HUDEP-2 (cell line): ENCODE measurements around the gene KCNJ5.

ENCODE experiments used
- DNase-seq, 76 experiments: peaks; one replicate each; lab custom pipeline; 2025; ENCODE audit not compliant: unreplicated experiment in 76 of 76; lab: John Stamatoyannopoulos, UW

KCNJ5 gene

GRCh38 chr11:128868841-128869671, 22.1 kb upstream of the KCNJ5 start:
- DNase-seq = peak in 1 of 76 experiments; percentile 1

DNA sequence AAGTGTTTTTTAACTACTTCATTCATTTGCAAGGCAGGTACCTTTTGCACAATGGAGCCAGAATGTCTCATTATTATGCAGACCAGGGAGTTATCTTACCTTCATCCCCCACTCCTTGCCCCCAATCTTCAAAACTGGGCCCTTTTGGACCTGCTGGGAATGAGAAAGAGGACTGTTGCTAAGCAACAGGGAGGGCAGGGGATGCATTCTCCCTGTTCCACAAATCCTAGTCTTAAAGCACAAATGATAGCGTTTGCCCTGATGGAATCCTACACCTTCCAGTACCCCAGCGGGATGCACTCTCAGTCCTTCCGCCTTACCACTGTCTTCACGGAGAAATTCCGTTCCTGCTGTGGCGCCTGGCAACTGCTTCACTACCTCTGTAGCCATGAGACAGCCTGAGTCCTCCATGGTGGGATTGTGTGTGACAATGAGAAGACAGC, 20.0 kb upstream of the KCNJ5 start:
- no peak for DNase-seq

GRCh38 chr11:128872094-128872493, 19.1 kb upstream of the KCNJ5 start:
- DNase-seq = no peak

GRCh38 chr11:128872594-128872993, 18.6 kb upstream of the KCNJ5 start:
- DNase-seq = no peak

DNA sequence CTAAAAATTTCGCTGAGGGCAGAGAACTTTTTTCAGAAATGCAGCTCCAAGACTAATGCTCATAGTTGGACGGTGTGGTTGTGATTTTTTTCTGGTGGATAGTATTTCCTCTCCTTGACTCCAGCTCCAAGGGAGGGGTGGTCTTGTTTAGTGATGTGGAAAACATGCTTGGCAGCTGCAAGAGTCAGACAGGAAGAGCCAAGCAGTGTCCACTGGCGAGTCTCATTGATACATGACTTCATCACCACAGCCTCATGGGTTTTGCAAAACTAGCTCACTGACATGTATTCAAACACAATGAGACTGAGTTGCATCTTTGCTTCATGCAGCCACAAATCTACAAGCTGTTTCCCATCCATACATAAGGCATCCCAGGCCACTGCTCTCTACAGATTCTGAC, 16.7 kb upstream of the KCNJ5 start:
- DNase-seq = no peak

DNA sequence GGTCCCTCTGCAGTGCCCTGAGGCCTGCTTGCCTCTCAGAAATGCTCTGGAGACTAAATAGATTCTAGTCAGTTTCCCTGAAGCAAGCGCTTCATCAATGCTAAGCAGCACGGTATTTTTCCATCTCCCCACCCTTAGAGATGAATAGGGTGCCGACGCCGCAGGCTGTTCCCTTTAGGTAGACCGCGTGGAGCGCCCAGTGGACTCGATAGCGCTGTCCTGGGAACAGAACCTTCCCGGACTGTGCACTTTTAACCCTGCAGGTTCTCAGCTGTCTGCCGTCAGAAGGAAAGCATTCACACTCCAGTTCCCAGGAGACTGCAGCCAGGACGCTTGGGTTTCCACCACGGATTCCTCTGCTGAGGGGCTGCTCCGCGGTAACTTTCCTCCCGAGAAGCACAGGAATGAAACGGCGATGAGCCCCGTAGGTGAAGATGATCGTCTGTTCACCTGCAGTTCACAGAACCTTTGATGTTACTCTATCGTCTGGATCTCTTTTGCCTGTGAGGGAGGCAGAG, 15.0 kb upstream of the KCNJ5 start:
- no peak for DNase-seq

DNA sequence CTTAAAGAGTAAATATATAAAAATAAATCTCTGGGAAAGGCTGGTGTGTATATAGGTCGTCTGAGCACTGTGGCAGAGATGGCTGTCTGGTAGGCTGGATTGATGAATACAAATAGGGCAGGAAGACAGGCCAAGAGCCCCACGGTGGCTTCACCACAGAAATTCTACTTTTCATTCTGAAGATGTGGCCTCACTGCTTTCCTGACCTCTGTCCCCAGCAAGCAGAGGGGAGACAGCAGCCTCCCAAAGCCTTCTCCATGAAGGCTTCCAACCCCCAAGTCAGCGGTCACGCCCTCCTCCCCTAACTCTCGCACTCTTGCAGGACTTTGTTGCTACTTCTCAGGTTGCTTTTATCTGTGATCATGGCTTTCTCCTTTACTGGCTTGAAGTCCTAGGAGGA, 13.4 kb upstream of the KCNJ5 start:
- no peak for DNase-seq

- no peak for DNase-seq
Observed at GRCh38 chr11:128878455-128878854, 12.7 kb upstream of the KCNJ5 start.

GRCh38 chr11:128879817-128880216, 11.3 kb upstream of the KCNJ5 start:
- no peak for DNase-seq

DNA sequence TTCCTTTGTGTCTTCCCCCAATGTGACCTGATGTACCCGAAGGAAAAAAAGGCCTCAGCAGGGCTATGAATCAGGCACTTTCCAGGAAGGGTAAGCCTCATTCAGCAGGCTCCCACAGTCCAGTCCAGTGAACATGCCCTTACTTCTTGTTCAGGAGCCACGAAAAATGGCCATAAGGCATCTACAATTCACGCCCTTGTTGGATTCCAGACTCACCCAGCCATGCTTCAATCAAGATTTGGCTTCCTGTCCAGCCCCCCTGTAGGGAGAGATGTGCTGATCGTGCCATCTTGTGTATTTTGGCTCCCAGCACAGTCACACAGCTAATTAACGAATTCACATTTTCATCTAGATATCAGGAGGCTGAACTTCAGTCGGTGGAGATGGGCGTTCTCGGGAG, 9.9 kb upstream of the KCNJ5 start:
- no peak for DNase-seq

DNA sequence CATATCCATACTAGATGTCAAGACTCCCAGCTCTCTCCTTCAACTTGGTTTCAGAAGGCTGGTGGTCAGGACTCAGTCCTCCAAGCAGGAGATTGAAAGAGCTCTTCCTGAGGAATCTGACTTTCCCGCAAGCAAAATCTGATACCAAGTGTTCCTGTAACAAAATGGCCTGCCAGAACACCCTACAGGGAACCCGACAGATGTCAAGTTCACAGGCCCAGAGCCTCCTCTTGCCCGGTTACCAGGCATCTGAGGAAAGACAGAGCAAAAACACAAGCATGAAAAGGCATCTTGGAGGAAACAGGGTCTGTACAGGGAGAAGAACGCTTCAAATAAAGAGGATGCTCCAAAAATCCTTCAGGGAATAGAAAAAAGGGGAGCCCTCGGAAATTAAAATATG, 8.7 kb upstream of the KCNJ5 start:
- no peak for DNase-seq

DNA sequence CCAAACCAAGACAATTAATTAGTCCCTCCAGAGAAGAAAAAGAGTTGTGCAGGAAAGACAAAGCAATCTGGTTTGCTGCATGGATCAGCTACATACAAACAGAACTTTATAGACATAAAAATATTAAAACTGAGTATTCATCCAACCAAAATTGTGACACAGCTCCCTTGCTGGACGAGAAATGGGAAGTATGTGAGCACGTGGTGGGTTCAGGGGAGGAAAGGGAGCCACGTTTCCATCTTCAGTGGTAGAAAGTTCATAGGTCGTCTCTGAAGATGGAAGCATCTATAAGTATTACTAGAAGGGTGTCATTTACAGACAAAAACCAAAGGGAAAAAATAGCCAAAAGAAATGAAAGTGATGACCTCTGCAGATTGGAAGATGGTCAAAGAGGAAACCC, 7.1 kb upstream of the KCNJ5 start:
- no peak for DNase-seq

GRCh38 chr11:128884703-128885338, 6.3 kb upstream of the KCNJ5 start:
- peak in 41 of 76 experiments; percentile 5 to 69 (median 38) for DNase-seq

GRCh38 chr11:128886406-128887124, 4.6 kb upstream of the KCNJ5 start:
- peak in 31 of 76 experiments; percentile 1 to 66 (median 23) for DNase-seq

- no peak for DNase-seq
Observed at GRCh38 chr11:128888034-128888985, 2.8 kb upstream of the KCNJ5 start.

DNA sequence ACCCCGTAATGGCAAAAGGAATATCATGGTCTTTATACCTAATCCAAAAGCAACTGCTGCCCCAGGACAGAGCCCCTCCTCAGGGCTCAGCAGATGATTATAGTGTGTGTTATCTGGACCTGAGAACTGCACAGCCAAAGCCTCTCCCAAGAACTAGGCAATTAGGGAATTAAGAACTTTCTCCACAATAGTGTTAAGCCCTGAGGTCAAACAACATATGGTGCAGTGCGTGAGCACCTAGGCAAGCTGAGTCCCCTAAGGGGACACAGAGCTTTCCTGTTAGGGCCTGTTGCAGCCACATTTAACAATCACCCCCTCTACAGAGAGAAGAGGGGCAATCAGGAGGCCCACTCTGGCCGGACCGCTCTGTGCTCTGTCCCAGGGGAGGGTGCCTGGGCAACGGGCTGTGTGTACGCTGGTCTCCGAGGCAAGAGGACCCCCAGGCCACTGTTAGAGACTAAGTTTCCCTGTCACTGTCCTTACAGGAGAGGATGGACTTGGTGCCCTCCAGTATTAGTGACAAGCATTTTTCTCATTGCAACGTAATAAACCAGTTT, 1.4 kb upstream of the KCNJ5 start:
- DNase-seq = no peak

GRCh38 chr11:128890216-128890542, 977 bp upstream of the KCNJ5 start:
- no peak for DNase-seq

DNA sequence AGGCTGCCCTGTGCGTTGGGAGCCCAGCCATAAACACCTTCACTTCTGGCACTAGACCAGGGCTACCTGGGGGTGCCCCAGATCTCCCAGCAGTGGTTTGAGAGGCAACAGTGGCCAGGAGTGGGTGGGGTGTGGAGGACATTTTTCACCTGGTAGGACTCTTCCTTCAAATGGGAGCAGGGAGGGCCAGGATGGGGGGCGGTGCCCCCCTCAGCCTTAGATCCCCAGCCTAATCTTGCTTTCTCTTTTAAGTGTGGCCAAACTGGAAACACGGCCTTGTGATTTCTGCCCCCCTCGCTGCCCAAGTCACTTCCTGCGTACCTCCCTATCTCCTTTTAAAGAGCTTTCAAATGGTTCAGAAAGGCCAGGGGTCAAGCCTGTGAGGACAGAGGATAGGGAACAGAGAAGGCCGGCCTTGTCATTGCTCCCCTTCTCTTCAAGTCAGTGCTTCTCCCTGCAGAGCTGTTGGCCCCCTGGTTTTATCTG, 800 bp downstream of the KCNJ5 start:
- no peak for DNase-seq

GRCh38 chr11:128892866-128893565, 1.9 kb downstream of the KCNJ5 start:
- DNase-seq = no peak
